ENCODE measurements around the gene TFF3. TPM values are rescaled to one million over a fixed set of nuclear protein-coding genes. Genes with fewer than 3 reads are reported as not detected.
A peak's percentile ranks its signal among the peaks of the same experiment; 100 is the strongest.

Gene TFF3, protein sequence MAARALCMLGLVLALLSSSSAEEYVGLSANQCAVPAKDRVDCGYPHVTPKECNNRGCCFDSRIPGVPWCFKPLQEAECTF
- total RNA-seq = not detected

- Mint-ChIP-seq H3K27ac (no peak within 1 kb of the TSS), H3K9me3 (no peaks in the 10 kb centered on the region), H3K4me3 (no peak within 1 kb of the TSS), H3K36me3 (ENCODE audit: insufficient read depth in 2 of 2) (no peaks in the 10 kb centered on the region), H3K27me3 (ENCODE audit: low read depth) (no peaks in the 10 kb centered on the region), H3K4me1 (ENCODE audit: low read depth) (peaks cover 8% of the 10 kb centered on the region)
- DNase-seq (no peak), ATAC-seq (replicated peaks in 1 of 2) (no peak)
Measured at GRCh38 chr21:42315296-42315891, at the start of gene TFF3. Gene TFF3, minus strand, starts transcription at chr21:42315409. Its CDS starts 35 bp downstream, at chr21:42315374.

- no peaks in the 10 kb centered on the region for H3K9me3 Mint-ChIP-seq
- H3K27ac Mint-ChIP-seq = no peak overlapping the region
- ATAC-seq (replicated peaks in 1 of 2) (no peak), DNase-seq (no peak)
- no peak overlapping the region for H3K4me3 Mint-ChIP-seq
- H3K36me3 Mint-ChIP-seq (ENCODE audit: insufficient read depth in 2 of 2) = peaks cover 0 to 6% of the 10 kb centered on the region in 2 donors
- H3K4me1 Mint-ChIP-seq (ENCODE audit: low read depth) = peaks cover 40% of the 10 kb centered on the region
- H3K27me3 Mint-ChIP-seq (ENCODE audit: low read depth) = no peaks in the 10 kb centered on the region
Measured at GRCh38 chr21:42364304-42364865, 49.2 kb upstream of the TFF3 start.

DNA sequence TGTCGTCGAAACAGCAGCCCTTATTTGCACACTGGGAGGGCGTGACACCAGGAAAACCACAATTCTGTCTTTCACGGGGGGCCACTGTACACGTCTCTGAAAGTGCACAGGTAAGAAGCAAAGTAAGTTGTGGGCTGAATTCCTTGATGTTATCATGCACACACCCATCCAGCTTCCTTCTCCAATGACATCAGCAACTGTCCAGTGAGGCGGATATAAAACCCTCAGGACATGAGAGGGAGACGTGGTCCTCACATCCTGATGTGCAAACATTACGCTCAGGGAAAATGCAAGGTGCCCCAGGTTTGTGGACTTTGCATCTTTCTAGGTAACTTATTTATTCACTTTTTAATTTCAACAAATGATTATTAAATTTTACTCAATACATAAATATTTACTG lies 48.1 kb upstream of the TFF3 start:
- DNase-seq (no peak), ATAC-seq (replicated peaks in 1 of 2) (no peak)
- Mint-ChIP-seq H3K36me3 (ENCODE audit: insufficient read depth in 2 of 2) (no peaks in the 10 kb centered on the region), H3K4me3 (no peak overlapping the region), H3K9me3 (no peaks in the 10 kb centered on the region), H3K4me1 (ENCODE audit: low read depth) (peaks cover 30% of the 10 kb centered on the region), H3K27ac (no peak overlapping the region), H3K27me3 (ENCODE audit: low read depth) (no peaks in the 10 kb centered on the region)

GRCh38 chr21:42362700-42363099 lies 47.5 kb upstream of the TFF3 start:
- no peak overlapping the region for H3K27ac Mint-ChIP-seq
- peaks cover 24% of the 10 kb centered on the region for H3K4me1 Mint-ChIP-seq (ENCODE audit: low read depth)
- no peak for ATAC-seq (replicated peaks in 1 of 2)
- H3K9me3 Mint-ChIP-seq = no peaks in the 10 kb centered on the region
- no peak for DNase-seq
- no peaks in the 10 kb centered on the region for H3K27me3 Mint-ChIP-seq (ENCODE audit: low read depth)
- H3K36me3 Mint-ChIP-seq (ENCODE audit: insufficient read depth in 2 of 2) = no peaks in the 10 kb centered on the region
- H3K4me3 Mint-ChIP-seq = no peak overlapping the region

DNA sequence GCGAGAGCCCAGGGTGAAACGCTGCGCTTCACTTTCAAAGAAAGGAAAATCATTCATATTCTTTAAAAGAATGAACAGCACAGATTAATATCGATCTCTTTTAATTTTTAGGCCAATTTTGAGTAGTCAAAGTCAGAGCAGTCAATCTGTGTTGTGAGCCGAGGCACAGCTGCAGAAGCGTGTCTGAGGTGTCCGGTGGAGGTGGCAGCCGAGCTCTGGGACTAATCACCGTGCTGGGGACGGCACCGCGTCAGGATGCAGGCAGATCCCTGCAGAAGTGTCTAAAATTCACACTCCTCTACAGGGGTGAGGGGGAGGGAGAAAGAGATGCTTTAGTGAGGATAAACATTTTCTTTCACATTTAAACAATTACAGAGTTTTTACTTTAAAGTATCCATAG lies 47.0 kb upstream of the TFF3 start:
- H3K4me1 Mint-ChIP-seq (ENCODE audit: low read depth) = peaks cover 19% of the 10 kb centered on the region
- no peaks in the 10 kb centered on the region for H3K36me3 Mint-ChIP-seq (ENCODE audit: insufficient read depth in 2 of 2)
- ATAC-seq (replicated peaks in 1 of 2) (no peak), DNase-seq (no peak)
- H3K27ac Mint-ChIP-seq = no peak overlapping the region
- no peak overlapping the region for H3K4me3 Mint-ChIP-seq
- H3K9me3 Mint-ChIP-seq = no peaks in the 10 kb centered on the region
- H3K27me3 Mint-ChIP-seq (ENCODE audit: low read depth) = no peaks in the 10 kb centered on the region

DNA sequence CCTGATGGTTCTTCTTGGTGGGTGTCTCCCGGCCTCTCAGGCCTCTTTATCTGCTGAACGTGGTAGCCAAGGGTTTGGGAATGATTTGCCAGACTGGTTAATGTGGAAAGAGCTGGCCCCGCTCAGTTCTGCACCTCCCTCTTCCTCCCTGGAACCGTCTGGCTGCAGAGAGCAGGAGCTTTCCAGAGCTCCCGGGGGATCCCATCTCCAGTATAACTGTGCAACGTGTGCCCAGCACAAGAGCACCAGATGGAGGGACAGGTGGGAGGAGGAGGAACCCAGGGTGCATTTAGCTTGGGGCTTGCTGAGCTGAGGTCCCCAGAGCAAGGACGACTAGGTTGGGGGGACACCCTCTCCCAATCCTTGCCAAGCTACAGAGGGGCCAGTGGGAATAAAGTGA lies 46.1 kb upstream of the TFF3 start:
- H3K4me3 Mint-ChIP-seq = no peak overlapping the region
- no peaks in the 10 kb centered on the region for H3K27me3 Mint-ChIP-seq (ENCODE audit: low read depth)
- H3K9me3 Mint-ChIP-seq = no peaks in the 10 kb centered on the region
- no peak overlapping the region for H3K27ac Mint-ChIP-seq
- no peak for DNase-seq
- no peak for ATAC-seq (replicated peaks in 1 of 2)
- H3K4me1 Mint-ChIP-seq (ENCODE audit: low read depth) = peaks cover 19% of the 10 kb centered on the region
- H3K36me3 Mint-ChIP-seq (ENCODE audit: insufficient read depth in 2 of 2) = no peaks in the 10 kb centered on the region

DNA sequence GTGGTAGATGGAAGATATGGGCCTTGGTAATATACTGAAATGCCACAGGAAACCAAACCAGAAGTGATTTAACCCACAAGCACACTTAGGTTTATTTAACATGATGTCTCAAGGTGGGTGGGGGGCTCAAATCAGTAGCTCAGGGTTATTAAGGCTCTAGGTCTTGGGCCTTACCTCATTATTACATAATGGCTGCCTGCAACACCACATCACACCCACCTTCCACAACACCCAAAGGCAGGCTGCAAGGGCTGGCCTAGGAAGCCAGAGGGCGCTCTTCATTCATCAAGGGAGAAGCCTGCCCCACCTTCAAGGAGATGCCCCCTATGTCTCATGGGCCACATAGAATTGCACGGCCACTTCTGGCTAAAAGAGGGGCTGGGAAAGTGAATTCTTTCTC lies 45.1 kb upstream of the TFF3 start:
- H3K4me3 Mint-ChIP-seq = no peak overlapping the region
- ATAC-seq (replicated peaks in 1 of 2) (peak; percentile 41 to 44), DNase-seq (peak in 1 of 2 donors; percentile 37)
- peaks cover 19% of the 10 kb centered on the region for H3K4me1 Mint-ChIP-seq (ENCODE audit: low read depth)
- no peaks in the 10 kb centered on the region for H3K36me3 Mint-ChIP-seq (ENCODE audit: insufficient read depth in 2 of 2)
- no peaks in the 10 kb centered on the region for H3K27me3 Mint-ChIP-seq (ENCODE audit: low read depth)
- H3K27ac Mint-ChIP-seq = no peak overlapping the region
- peaks cover 0 to 2% of the 10 kb centered on the region in 2 donors for H3K9me3 Mint-ChIP-seq

GRCh38 chr21:42358937-42359336 lies 43.7 kb upstream of the TFF3 start:
- Mint-ChIP-seq H3K4me1 (ENCODE audit: low read depth) (peaks cover 12% of the 10 kb centered on the region), H3K4me3 (no peak overlapping the region), H3K27me3 (ENCODE audit: low read depth) (no peaks in the 10 kb centered on the region), H3K36me3 (ENCODE audit: insufficient read depth in 2 of 2) (peaks cover 2 to 4% of the 10 kb centered on the region in 2 donors), H3K9me3 (peaks cover 6 to 7% of the 10 kb centered on the region in 2 donors), H3K27ac (no peak overlapping the region)
- no peak for DNase-seq
- ATAC-seq (replicated peaks in 1 of 2) = no peak

- Mint-ChIP-seq H3K4me1 (ENCODE audit: low read depth) (peaks cover 8% of the 10 kb centered on the region), H3K27me3 (ENCODE audit: low read depth) (no peaks in the 10 kb centered on the region), H3K27ac (no peak overlapping the region), H3K36me3 (ENCODE audit: insufficient read depth in 2 of 2) (peaks cover 2 to 7% of the 10 kb centered on the region in 2 donors), H3K4me3 (no peak overlapping the region), H3K9me3 (peaks cover 6 to 13% of the 10 kb centered on the region in 2 donors)
- DNase-seq = no peak
- no peak for ATAC-seq (replicated peaks in 1 of 2)
Measured at GRCh38 chr21:42358261-42358660, 43.1 kb upstream of the TFF3 start.

DNA sequence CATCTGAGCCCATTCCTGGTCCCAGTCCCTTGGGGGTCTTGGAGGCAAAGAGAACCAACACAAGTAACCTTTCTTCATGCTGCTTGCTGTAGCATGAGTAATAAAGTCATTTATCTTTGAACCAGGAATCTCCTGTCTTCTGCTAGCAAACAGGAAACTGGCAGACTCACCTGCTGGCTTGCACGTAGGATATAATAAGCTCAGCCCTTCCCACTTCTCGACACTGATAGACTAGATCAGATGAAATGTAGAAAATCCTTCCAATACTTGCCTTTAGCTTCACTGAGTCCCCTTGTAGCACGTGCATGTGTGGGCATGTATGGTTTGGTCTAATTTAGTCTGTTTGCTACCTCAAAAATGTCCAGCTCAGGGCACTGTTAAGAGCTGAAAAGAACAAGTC lies 42.1 kb upstream of the TFF3 start:
- DNase-seq (no peak), ATAC-seq (replicated peaks in 1 of 2) (no peak)
- Mint-ChIP-seq H3K27me3 (ENCODE audit: low read depth) (no peaks in the 10 kb centered on the region), H3K4me3 (no peak overlapping the region), H3K36me3 (ENCODE audit: insufficient read depth in 2 of 2) (peaks cover 2 to 7% of the 10 kb centered on the region in 2 donors), H3K4me1 (ENCODE audit: low read depth) (peaks cover 4% of the 10 kb centered on the region), H3K27ac (no peak overlapping the region), H3K9me3 (peaks cover 6 to 16% of the 10 kb centered on the region in 2 donors)

GRCh38 chr21:42356650-42357049 lies 41.4 kb upstream of the TFF3 start:
- no peak overlapping the region for H3K27ac Mint-ChIP-seq
- H3K4me1 Mint-ChIP-seq (ENCODE audit: low read depth) = peaks cover 4% of the 10 kb centered on the region
- H3K36me3 Mint-ChIP-seq (ENCODE audit: insufficient read depth in 2 of 2) = peaks cover 2 to 7% of the 10 kb centered on the region in 2 donors
- ATAC-seq (replicated peaks in 1 of 2) (no peak), DNase-seq (no peak)
- H3K27me3 Mint-ChIP-seq (ENCODE audit: low read depth) = no peaks in the 10 kb centered on the region
- peaks cover 6 to 16% of the 10 kb centered on the region in 2 donors for H3K9me3 Mint-ChIP-seq
- H3K4me3 Mint-ChIP-seq = no peak overlapping the region

- Mint-ChIP-seq H3K4me1 (ENCODE audit: low read depth) (peaks cover 4% of the 10 kb centered on the region), H3K9me3 (peaks cover 6 to 16% of the 10 kb centered on the region in 2 donors), H3K27me3 (ENCODE audit: low read depth) (no peaks in the 10 kb centered on the region), H3K27ac (no peak overlapping the region), H3K36me3 (ENCODE audit: insufficient read depth in 2 of 2) (peaks cover 2 to 7% of the 10 kb centered on the region in 2 donors), H3K4me3 (no peak overlapping the region)
- ATAC-seq (replicated peaks in 1 of 2) = no peak
- no peak for DNase-seq
Measured at GRCh38 chr21:42356046-42356445, 40.8 kb upstream of the TFF3 start.

DNA sequence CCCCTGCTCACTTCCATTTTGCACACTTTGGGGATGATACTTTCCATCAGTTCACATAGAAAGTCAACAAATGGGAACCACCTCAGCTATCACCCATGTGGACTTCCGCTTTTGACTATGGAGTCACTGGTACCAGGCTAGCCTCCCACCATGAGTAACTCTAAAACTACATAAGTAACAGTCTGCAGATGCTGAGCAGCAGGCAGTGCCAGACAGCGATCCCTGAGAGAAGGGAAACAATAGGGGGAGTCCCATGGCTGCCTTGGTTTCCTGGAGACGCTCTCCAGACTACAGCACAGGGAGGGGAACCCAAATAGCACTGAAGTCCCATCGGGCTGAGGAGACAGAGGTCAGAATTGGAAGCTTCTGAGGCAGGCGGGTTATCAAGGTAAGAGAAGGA lies 38.4 kb upstream of the TFF3 start:
- no peak for DNase-seq
- H3K27me3 Mint-ChIP-seq (ENCODE audit: low read depth) = no peaks in the 10 kb centered on the region
- H3K4me3 Mint-ChIP-seq = no peak overlapping the region
- ATAC-seq (replicated peaks in 1 of 2) = no peak
- peaks cover 2 to 7% of the 10 kb centered on the region in 2 donors for H3K36me3 Mint-ChIP-seq (ENCODE audit: insufficient read depth in 2 of 2)
- H3K9me3 Mint-ChIP-seq = peaks cover 6 to 16% of the 10 kb centered on the region in 2 donors
- no peak overlapping the region for H3K27ac Mint-ChIP-seq
- H3K4me1 Mint-ChIP-seq (ENCODE audit: low read depth) = no peaks in the 10 kb centered on the region

All from activated T-cell treated with anti-CD3 and anti-CD28 coated beads, Interleukin-2, amount 50 U/mL, for 72 hours (primary cell).